Vagina (tissue), 2 donors: ENCODE data around the gene TSHZ3.

Experiments used
- POLR2AphosphoS5 ChIP-seq, 2 donors: sonication (generic); formaldehyde crosslinking; IDR thresholded peaks; one replicate each; pipeline ENCODE4 v1.9.0; 2017; ENCODE audit warnings: antibody characterized with exemption in 2 of 2, mild to moderate bottlenecking in 2 of 2, low read depth in 1 of 2; ENCODE audit not compliant: insufficient read depth in 1 of 2
- TF ChIP-seq, protein P1 (sequence below), 3 experiments: fragments of 450-650 bp in 2 of 3; fragments of 200-600 bp in 1 of 3; sonication (generic) in 1 of 3; IDR thresholded peaks; one replicate each; pipeline ENCODE4 v1.5.1; 2017 to 2019; ENCODE audit warnings: antibody characterized with exemption in 3 of 3, mild to moderate bottlenecking in 2 of 3, moderate library complexity in 2 of 3

DNA sequence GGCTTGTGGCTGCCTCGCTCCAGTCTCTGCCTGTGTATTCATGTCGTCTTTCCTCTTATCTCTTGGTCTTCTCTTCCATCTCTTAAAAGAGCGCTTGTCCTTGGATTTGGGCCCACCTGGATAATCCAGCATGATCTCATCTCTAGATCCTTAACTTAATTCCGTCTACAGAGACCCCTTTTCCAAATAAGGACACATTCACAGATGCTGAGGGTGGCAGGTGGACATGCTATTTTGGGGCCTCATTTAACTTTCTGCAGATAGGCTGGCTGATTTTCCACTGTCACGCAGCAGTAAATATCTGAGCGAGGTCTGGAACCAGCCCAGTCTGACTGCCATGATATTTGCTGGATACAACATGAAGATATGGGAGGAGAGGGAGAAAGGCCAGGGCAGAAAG is 41.5 kb upstream of the TSHZ3 start:
- TF ChIP-seq, protein P1, sequence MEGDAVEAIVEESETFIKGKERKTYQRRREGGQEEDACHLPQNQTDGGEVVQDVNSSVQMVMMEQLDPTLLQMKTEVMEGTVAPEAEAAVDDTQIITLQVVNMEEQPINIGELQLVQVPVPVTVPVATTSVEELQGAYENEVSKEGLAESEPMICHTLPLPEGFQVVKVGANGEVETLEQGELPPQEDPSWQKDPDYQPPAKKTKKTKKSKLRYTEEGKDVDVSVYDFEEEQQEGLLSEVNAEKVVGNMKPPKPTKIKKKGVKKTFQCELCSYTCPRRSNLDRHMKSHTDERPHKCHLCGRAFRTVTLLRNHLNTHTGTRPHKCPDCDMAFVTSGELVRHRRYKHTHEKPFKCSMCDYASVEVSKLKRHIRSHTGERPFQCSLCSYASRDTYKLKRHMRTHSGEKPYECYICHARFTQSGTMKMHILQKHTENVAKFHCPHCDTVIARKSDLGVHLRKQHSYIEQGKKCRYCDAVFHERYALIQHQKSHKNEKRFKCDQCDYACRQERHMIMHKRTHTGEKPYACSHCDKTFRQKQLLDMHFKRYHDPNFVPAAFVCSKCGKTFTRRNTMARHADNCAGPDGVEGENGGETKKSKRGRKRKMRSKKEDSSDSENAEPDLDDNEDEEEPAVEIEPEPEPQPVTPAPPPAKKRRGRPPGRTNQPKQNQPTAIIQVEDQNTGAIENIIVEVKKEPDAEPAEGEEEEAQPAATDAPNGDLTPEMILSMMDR (IDR thresholded peaks at IDR 0.05), result no peak
- TF ChIP-seq POLR2AphosphoS5 (IDR thresholded peaks at IDR 0.05; ENCODE audit: insufficient read depth in 1 of 2, low read depth in 1 of 2), result no peak
